ENCODE data around the gene C1orf159.

DNA sequence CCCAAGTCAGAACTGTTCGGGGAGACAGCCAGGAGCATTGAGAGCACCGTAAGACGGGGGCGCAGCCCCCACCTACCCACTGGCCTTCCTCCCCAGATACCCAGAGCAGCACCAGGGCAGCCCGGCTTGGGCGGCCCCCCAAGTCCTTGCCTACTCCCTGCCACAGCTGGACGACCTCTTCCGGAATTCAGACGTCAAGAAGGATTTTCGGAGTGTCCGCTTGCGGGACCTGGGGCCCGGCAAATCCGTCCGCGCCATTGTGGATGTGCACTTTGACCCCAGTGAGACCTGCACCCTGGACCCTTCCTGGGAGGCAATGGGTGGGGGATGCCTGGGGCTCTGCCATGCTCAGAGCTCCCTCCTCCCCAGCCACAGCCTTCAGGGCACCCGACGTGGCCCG lies 68.5 kb downstream of the C1orf159 start:
- TF ChIP-seq EP300 (IDR thresholded peaks at IDR 0.05) = no peak
- TF ChIP-seq, protein P1, sequence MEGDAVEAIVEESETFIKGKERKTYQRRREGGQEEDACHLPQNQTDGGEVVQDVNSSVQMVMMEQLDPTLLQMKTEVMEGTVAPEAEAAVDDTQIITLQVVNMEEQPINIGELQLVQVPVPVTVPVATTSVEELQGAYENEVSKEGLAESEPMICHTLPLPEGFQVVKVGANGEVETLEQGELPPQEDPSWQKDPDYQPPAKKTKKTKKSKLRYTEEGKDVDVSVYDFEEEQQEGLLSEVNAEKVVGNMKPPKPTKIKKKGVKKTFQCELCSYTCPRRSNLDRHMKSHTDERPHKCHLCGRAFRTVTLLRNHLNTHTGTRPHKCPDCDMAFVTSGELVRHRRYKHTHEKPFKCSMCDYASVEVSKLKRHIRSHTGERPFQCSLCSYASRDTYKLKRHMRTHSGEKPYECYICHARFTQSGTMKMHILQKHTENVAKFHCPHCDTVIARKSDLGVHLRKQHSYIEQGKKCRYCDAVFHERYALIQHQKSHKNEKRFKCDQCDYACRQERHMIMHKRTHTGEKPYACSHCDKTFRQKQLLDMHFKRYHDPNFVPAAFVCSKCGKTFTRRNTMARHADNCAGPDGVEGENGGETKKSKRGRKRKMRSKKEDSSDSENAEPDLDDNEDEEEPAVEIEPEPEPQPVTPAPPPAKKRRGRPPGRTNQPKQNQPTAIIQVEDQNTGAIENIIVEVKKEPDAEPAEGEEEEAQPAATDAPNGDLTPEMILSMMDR (IDR thresholded peaks at IDR 0.05) = no peak
- no peak for TF ChIP-seq POLR2A (IDR thresholded peaks at IDR 0.05)
- TF ChIP-seq POLR2AphosphoS5 (IDR thresholded peaks at IDR 0.05) = no peak
